Stimulated activated naive B cell treated with anti-CD40 and anti-IgM and Interleukin-4, amounts not matched to agents 10 μg/mL and 1 μg/mL and 100 μg/mL, for 72 hours (primary cell): Measurements from ENCODE around the gene EPHA3.

Experiments used
- ATAC-seq, 2 donors: fragments of 150-1000 bp; cut with Tn5 transposase; replicated peaks; 2 replicates each; pipeline ENCODE4 v1.10.0; 2021; ENCODE audit warnings: moderate library complexity in 1 of 2
- DNase-seq: peaks from one replicate; pipeline ENCODE4 v3.0.0; 2021
- H3K27ac Mint-ChIP-seq: one replicate; pipeline ENCODE4 v1.8.0; 2022; ENCODE audit warnings: mild to moderate bottlenecking, mixed read lengths
- H3K27me3 Mint-ChIP-seq, 2 donors: one replicate each; pipeline ENCODE4 v1.8.0; 2022; ENCODE audit warnings: mixed read lengths in 2 of 2
- H3K36me3 Mint-ChIP-seq, 2 donors: one replicate each; pipeline ENCODE4 v1.8.0; 2022; ENCODE audit warnings: mixed read lengths in 2 of 2, mild to moderate bottlenecking in 1 of 2
- H3K4me1 Mint-ChIP-seq, 2 donors: one replicate each; pipeline ENCODE4 v1.8.0; 2022; ENCODE audit warnings: mixed read lengths in 2 of 2, mild to moderate bottlenecking in 1 of 2
- H3K4me3 Mint-ChIP-seq, 2 donors: one replicate each; pipeline ENCODE4 v1.8.0; 2022; ENCODE audit warnings: mild to moderate bottlenecking in 2 of 2, mixed read lengths in 2 of 2, moderate library complexity in 1 of 2
- H3K9me3 Mint-ChIP-seq, 2 donors: one replicate each; pipeline ENCODE4 v1.8.0; 2022; ENCODE audit warnings: mixed read lengths in 2 of 2, mild to moderate bottlenecking in 1 of 2

EPHA3 gene

GRCh38 chr3:89113344-89113743 is 5.9 kb downstream of the EPHA3 start:
- ATAC-seq, result no peak

GRCh38 chr3:89113893-89114840 is 6.7 kb downstream of the EPHA3 start:
- peak; percentile 50 for DNase-seq
- ATAC-seq, result peak; percentile 97
- Mint-ChIP-seq H3K4me3 (peak overlapping the region; percentile 84 to 86), H3K9me3 (no peaks in the 10 kb centered on the region), H3K27me3 (peaks cover 18% of the 10 kb centered on the region in 2 donors), H3K36me3 (no peaks in the 10 kb centered on the region), H3K27ac (peak overlapping the region; percentile 25), H3K4me1 (peaks cover 4 to 8% of the 10 kb centered on the region in 2 donors)

More at GRCh38 chr3:89113344-89113743, 5.9 kb downstream of the EPHA3 start:
- Mint-ChIP-seq H3K4me1 (peaks cover 4 to 8% of the 10 kb centered on the region in 2 donors), H3K9me3 (no peaks in the 10 kb centered on the region), H3K27ac (no peak overlapping the region), H3K27me3 (peaks cover 18% of the 10 kb centered on the region in 2 donors), H3K4me3 (no peak overlapping the region), H3K36me3 (no peaks in the 10 kb centered on the region)
- no peak for DNase-seq

GRCh38 chr3:89114841-89115223 is 7.4 kb downstream of the EPHA3 start:
- Mint-ChIP-seq H3K9me3 (no peaks in the 10 kb centered on the region), H3K27ac (no peak overlapping the region), H3K36me3 (no peaks in the 10 kb centered on the region), H3K4me3 (peak overlapping the region; percentile 84 to 86), H3K27me3 (peaks cover 18% of the 10 kb centered on the region in 2 donors), H3K4me1 (peaks cover 4 to 8% of the 10 kb centered on the region in 2 donors)
- DNase-seq (no peak), ATAC-seq (peak in 1 of 2 donors; percentile 3)

GRCh38 chr3:89116476-89116875 is 9.1 kb downstream of the EPHA3 start:
- DNase-seq (no peak), ATAC-seq (no peak)
- Mint-ChIP-seq H3K9me3 (no peaks in the 10 kb centered on the region), H3K36me3 (no peaks in the 10 kb centered on the region), H3K27ac (no peak overlapping the region), H3K4me3 (no peak overlapping the region), H3K4me1 (peaks cover 4 to 8% of the 10 kb centered on the region in 2 donors), H3K27me3 (peaks cover 18% of the 10 kb centered on the region in 2 donors)

GRCh38 chr3:89138048-89138447 is 30.6 kb downstream of the EPHA3 start:
- H3K4me1 Mint-ChIP-seq, result no peaks in the 10 kb centered on the region
- H3K4me3 Mint-ChIP-seq, result no peak overlapping the region
- ATAC-seq (no peak), DNase-seq (no peak)
- no peaks in the 10 kb centered on the region for H3K27me3 Mint-ChIP-seq
- no peaks in the 10 kb centered on the region for H3K36me3 Mint-ChIP-seq
- H3K9me3 Mint-ChIP-seq, result peaks cover 2 to 3% of the 10 kb centered on the region in 2 donors
- H3K27ac Mint-ChIP-seq, result no peak overlapping the region

- Mint-ChIP-seq H3K4me1 (no peaks in the 10 kb centered on the region), H3K9me3 (no peaks in the 10 kb centered on the region), H3K27ac (no peak overlapping the region), H3K4me3 (no peak overlapping the region), H3K36me3 (no peaks in the 10 kb centered on the region), H3K27me3 (no peaks in the 10 kb centered on the region)
- ATAC-seq (no peak), DNase-seq (no peak)
These were observed 32.4 kb downstream of the EPHA3 start for GRCh38 chr3:89139870-89140269.

- DNase-seq (no peak), ATAC-seq (no peak)
- Mint-ChIP-seq H3K4me1 (no peaks in the 10 kb centered on the region), H3K4me3 (no peak overlapping the region), H3K27ac (no peak overlapping the region), H3K9me3 (no peaks in the 10 kb centered on the region), H3K27me3 (no peaks in the 10 kb centered on the region), H3K36me3 (no peaks in the 10 kb centered on the region)
These were observed 36.7 kb downstream of the EPHA3 start for GRCh38 chr3:89144080-89144479.

GRCh38 chr3:89145995-89146394 is 38.6 kb downstream of the EPHA3 start:
- H3K27me3 Mint-ChIP-seq, result no peaks in the 10 kb centered on the region
- ATAC-seq (no peak), DNase-seq (no peak)
- H3K27ac Mint-ChIP-seq, result no peak overlapping the region
- no peaks in the 10 kb centered on the region for H3K4me1 Mint-ChIP-seq
- H3K36me3 Mint-ChIP-seq, result no peaks in the 10 kb centered on the region
- no peaks in the 10 kb centered on the region for H3K9me3 Mint-ChIP-seq
- no peak overlapping the region for H3K4me3 Mint-ChIP-seq

GRCh38 chr3:89154416-89154815 is 47.0 kb downstream of the EPHA3 start:
- Mint-ChIP-seq H3K27ac (no peak overlapping the region), H3K9me3 (no peaks in the 10 kb centered on the region)
- no peak for ATAC-seq

GRCh38 chr3:89155811-89156210 is 48.4 kb downstream of the EPHA3 start:
- H3K4me3 Mint-ChIP-seq, result no peak overlapping the region
- DNase-seq (no peak), ATAC-seq (no peak)
- H3K36me3 Mint-ChIP-seq, result no peaks in the 10 kb centered on the region
- no peak overlapping the region for H3K27ac Mint-ChIP-seq
- no peaks in the 10 kb centered on the region for H3K9me3 Mint-ChIP-seq
- no peaks in the 10 kb centered on the region for H3K4me1 Mint-ChIP-seq
- H3K27me3 Mint-ChIP-seq, result peaks cover 0 to 5% of the 10 kb centered on the region in 2 donors

More at GRCh38 chr3:89154416-89154815, 47.0 kb downstream of the EPHA3 start:
- Mint-ChIP-seq H3K4me1 (no peaks in the 10 kb centered on the region), H3K27me3 (peaks cover 0 to 5% of the 10 kb centered on the region in 2 donors), H3K36me3 (no peaks in the 10 kb centered on the region), H3K4me3 (no peak overlapping the region)
- no peak for DNase-seq

GRCh38 chr3:89157575-89157974 is 50.2 kb downstream of the EPHA3 start:
- H3K27me3 Mint-ChIP-seq, result peaks cover 0 to 5% of the 10 kb centered on the region in 2 donors
- ATAC-seq (no peak), DNase-seq (no peak)
- no peaks in the 10 kb centered on the region for H3K9me3 Mint-ChIP-seq
- H3K27ac Mint-ChIP-seq, result no peak overlapping the region
- H3K36me3 Mint-ChIP-seq, result no peaks in the 10 kb centered on the region
- no peaks in the 10 kb centered on the region for H3K4me1 Mint-ChIP-seq
- H3K4me3 Mint-ChIP-seq, result no peak overlapping the region

GRCh38 chr3:89159605-89160004 is 52.2 kb downstream of the EPHA3 start:
- no peaks in the 10 kb centered on the region for H3K4me1 Mint-ChIP-seq
- no peak for ATAC-seq
- H3K27me3 Mint-ChIP-seq, result no peaks in the 10 kb centered on the region
- DNase-seq, result no peak
- H3K9me3 Mint-ChIP-seq, result no peaks in the 10 kb centered on the region
- H3K4me3 Mint-ChIP-seq, result no peak overlapping the region
- H3K27ac Mint-ChIP-seq, result no peak overlapping the region
- H3K36me3 Mint-ChIP-seq, result no peaks in the 10 kb centered on the region

GRCh38 chr3:89164774-89165173 is 57.4 kb downstream of the EPHA3 start:
- no peaks in the 10 kb centered on the region for H3K36me3 Mint-ChIP-seq
- H3K4me1 Mint-ChIP-seq, result no peaks in the 10 kb centered on the region
- H3K27me3 Mint-ChIP-seq, result no peaks in the 10 kb centered on the region
- no peak for DNase-seq
- ATAC-seq, result no peak
- H3K9me3 Mint-ChIP-seq, result no peaks in the 10 kb centered on the region
- no peak overlapping the region for H3K4me3 Mint-ChIP-seq
- H3K27ac Mint-ChIP-seq, result no peak overlapping the region

- no peak overlapping the region for H3K27ac Mint-ChIP-seq
- DNase-seq (no peak), ATAC-seq (no peak)
- H3K9me3 Mint-ChIP-seq, result no peaks in the 10 kb centered on the region
- no peaks in the 10 kb centered on the region for H3K27me3 Mint-ChIP-seq
- no peaks in the 10 kb centered on the region for H3K4me1 Mint-ChIP-seq
- H3K36me3 Mint-ChIP-seq, result no peaks in the 10 kb centered on the region
- H3K4me3 Mint-ChIP-seq, result no peak overlapping the region
These were observed 58.3 kb downstream of the EPHA3 start for GRCh38 chr3:89165636-89166263.
